Activated naive CD8-positive, alpha-beta T cell treated with anti-CD3 and anti-CD28 coated beads, Interleukin-2, amount 50 U/mL, for 16 hours (primary cell): ENCODE data around the gene RPL11.
"Not testable (repeated sequence)": the region's sequence is repeated elsewhere in the genome, so short reads cannot be mapped to it uniquely, and the experiment has no call there.

ENCODE experiments used
- DNase-seq: peaks from one replicate; pipeline ENCODE4 v3.0.0-alpha.2; 2020; ENCODE audit warnings: low read depth, low spot score

The RPL11 gene

GRCh38 chr1:23691499-23692307 is at the start of gene RPL11:
RPL11 (plus strand) TSS chr1:23691806; CDS start chr1:23691824, 18 bp downstream.
- peak; percentile 74 for DNase-seq

GRCh38 chr1:23643736-23644554 is 47.7 kb upstream of the RPL11 start:
- DNase-seq: no peak

GRCh38 chr1:23644555-23644866 is 47.1 kb upstream of the RPL11 start:
- DNase-seq: no peak

GRCh38 chr1:23645338-23645737 is 46.3 kb upstream of the RPL11 start:
- no peak for DNase-seq

GRCh38 chr1:23646091-23646490 is 45.5 kb upstream of the RPL11 start:
- DNase-seq: no peak

- no peak for DNase-seq
These were observed 45.1 kb upstream of the RPL11 start for GRCh38 chr1:23646541-23646940.

- no peak for DNase-seq
These were observed 43.0 kb upstream of the RPL11 start for GRCh38 chr1:23648576-23648975.

GRCh38 chr1:23649157-23649556 is 42.4 kb upstream of the RPL11 start:
- not testable (repeated sequence) for DNase-seq

GRCh38 chr1:23650344-23650990 is 41.1 kb upstream of the RPL11 start:
- DNase-seq: no peak

GRCh38 chr1:23651069-23651808 is 40.4 kb upstream of the RPL11 start:
- no peak for DNase-seq

- DNase-seq: no peak
These were observed 33.8 kb upstream of the RPL11 start for GRCh38 chr1:23657659-23658275.

- DNase-seq: no peak
These were observed 30.9 kb upstream of the RPL11 start for GRCh38 chr1:23660671-23661070.

- no peak for DNase-seq
These were observed 29.7 kb upstream of the RPL11 start for GRCh38 chr1:23661887-23662286.

GRCh38 chr1:23664837-23665795 is 26.5 kb upstream of the RPL11 start:
- DNase-seq: no peak

GRCh38 chr1:23667411-23667810 is 24.2 kb upstream of the RPL11 start:
- DNase-seq: no peak

- DNase-seq: no peak
These were observed 20.9 kb upstream of the RPL11 start for GRCh38 chr1:23670709-23671108.

GRCh38 chr1:23673086-23673813 is 18.4 kb upstream of the RPL11 start:
- DNase-seq: no peak

GRCh38 chr1:23679815-23680214 is 11.8 kb upstream of the RPL11 start:
- DNase-seq: no peak

GRCh38 chr1:23682946-23683345 is 8.7 kb upstream of the RPL11 start:
- no peak for DNase-seq
